WTC11 (cell line): Measurements from ENCODE around the gene RAD23B.

Experiments
- ETV6 ChIP-seq: sonication (generic); formaldehyde crosslinking; IDR thresholded peaks from 2 replicates; pipeline ENCODE4 v1.8.1; 2022; ENCODE audit warnings: mild to moderate bottlenecking, missing genetic modification reagents
- FOXK1 ChIP-seq: sonication (generic); formaldehyde crosslinking; IDR thresholded peaks from 2 replicates; pipeline ENCODE4 v1.8.0; 2022; ENCODE audit warnings: mild to moderate bottlenecking, moderate library complexity, missing genetic modification reagents
- NFYB ChIP-seq: sonication (generic); formaldehyde crosslinking; conservative IDR thresholded peaks from 2 replicates; pipeline ENCODE4 v1.8.0; 2022; ENCODE audit warnings: low read depth, missing genetic modification reagents
- TEAD1 ChIP-seq: sonication (generic); formaldehyde crosslinking; IDR thresholded peaks from 2 replicates; pipeline ENCODE4 v1.8.0; 2022; ENCODE audit warnings: mild to moderate bottlenecking, missing genetic modification reagents
- ZBTB21 ChIP-seq: sonication (generic); formaldehyde crosslinking; IDR thresholded peaks from 2 replicates; pipeline ENCODE4 v1.8.1; 2023; ENCODE audit warnings: mild to moderate bottlenecking, missing genetic modification reagents, borderline replicate concordance
- ZNF121 ChIP-seq: sonication (generic); formaldehyde crosslinking; IDR thresholded peaks from 2 replicates; pipeline ENCODE4 v1.8.0; 2023; ENCODE audit warnings: missing genetic modification reagents
- TF ChIP-seq, protein P1 (sequence below): fragments of 200-600 bp; IDR thresholded peaks from 2 replicates; pipeline ENCODE4 v1.8.0; 2022; ENCODE audit warnings: antibody characterized with exemption

DNA sequence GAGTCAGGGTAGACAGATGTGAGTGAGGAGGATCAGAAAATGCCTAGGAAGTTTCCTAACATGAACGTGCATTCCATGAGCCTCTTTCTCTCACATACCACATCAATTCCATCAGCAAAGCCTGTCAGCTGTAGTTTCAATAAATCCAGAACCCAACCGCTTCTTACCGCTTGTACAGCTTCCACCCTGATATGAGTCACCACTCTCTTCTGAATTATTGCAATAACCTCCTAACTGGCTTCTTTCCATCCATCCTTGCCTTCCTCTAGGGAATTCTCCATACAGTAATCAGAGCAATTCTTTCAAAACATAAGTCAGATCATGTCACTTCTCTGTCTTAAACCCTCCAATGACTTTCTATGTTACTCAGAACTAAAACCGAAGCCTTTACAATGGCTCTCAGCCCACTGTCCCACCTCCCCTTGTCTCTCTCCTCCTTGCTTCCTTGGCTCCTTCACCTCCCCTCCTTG, 8.1 kb upstream of the RAD23B start:
- TF ChIP-seq, protein P1, sequence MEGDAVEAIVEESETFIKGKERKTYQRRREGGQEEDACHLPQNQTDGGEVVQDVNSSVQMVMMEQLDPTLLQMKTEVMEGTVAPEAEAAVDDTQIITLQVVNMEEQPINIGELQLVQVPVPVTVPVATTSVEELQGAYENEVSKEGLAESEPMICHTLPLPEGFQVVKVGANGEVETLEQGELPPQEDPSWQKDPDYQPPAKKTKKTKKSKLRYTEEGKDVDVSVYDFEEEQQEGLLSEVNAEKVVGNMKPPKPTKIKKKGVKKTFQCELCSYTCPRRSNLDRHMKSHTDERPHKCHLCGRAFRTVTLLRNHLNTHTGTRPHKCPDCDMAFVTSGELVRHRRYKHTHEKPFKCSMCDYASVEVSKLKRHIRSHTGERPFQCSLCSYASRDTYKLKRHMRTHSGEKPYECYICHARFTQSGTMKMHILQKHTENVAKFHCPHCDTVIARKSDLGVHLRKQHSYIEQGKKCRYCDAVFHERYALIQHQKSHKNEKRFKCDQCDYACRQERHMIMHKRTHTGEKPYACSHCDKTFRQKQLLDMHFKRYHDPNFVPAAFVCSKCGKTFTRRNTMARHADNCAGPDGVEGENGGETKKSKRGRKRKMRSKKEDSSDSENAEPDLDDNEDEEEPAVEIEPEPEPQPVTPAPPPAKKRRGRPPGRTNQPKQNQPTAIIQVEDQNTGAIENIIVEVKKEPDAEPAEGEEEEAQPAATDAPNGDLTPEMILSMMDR = no peak
- TF ChIP-seq ETV6 (CRISPR knock-in tag) (no peak), ZBTB21 (no peak), ZNF121 (no peak), FOXK1 (CRISPR knock-in tag) (no peak), NFYB (CRISPR knock-in tag) (no peak), TEAD1 (no peak)
